ENCODE data around the gene ABCC1. TPM values are rescaled to one million over a fixed set of nuclear protein-coding genes. Genes with fewer than 3 reads are reported as not detected.

Gene ABCC1
- polyA plus RNA-seq, 3 donors: 1.4 to 23.6 (median 3.0) TPM

DNA sequence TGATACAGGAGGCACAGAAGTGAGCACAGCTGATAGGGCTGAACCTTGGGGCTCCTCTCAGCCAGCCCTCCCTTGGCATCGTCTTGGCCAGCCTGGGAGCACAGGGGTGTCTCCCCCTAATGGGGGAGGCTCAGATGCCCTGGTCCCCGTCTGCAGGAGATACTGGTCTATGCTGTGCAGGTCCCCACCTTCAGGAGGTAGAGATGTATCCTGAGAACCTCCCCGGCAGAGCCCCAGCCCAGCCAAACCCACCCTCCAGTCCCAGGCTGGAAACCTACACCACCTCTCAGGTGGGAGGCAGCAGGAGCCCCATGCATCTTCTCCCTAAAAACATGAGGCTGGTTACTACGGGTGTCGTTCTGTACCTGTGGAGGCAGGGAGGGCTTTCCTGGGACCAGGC, 235.2 kb downstream of the ABCC1 start:
- H3K4me3 Mint-ChIP-seq: no peak overlapping the region
- H3K27me3 ChIP-seq (ENCODE audit: control insufficient read depth in 2 of 2, insufficient read depth in 2 of 2, low read length in 2 of 2): no peaks in the 10 kb centered on the region
- intact Hi-C loops (cut with micrococcal nuclease): no loop called here
- no peaks in the 10 kb centered on the region for H3K4me1 ChIP-seq (ENCODE audit: control insufficient read depth in 1 of 2, insufficient read depth in 2 of 2, low read length in 2 of 2)
- H3K27ac ChIP-seq (ENCODE audit: low read depth in 1 of 2, low read length in 2 of 2): no peak overlapping the region
- WGBS (ENCODE audit: insufficient coverage): 80% methylated on average over 2 of the region's 5 CpGs
- H3K9ac ChIP-seq (ENCODE audit: insufficient read depth, low read length, poor library complexity, severe bottlenecking): no peak overlapping the region
- TF ChIP-seq, protein P1, sequence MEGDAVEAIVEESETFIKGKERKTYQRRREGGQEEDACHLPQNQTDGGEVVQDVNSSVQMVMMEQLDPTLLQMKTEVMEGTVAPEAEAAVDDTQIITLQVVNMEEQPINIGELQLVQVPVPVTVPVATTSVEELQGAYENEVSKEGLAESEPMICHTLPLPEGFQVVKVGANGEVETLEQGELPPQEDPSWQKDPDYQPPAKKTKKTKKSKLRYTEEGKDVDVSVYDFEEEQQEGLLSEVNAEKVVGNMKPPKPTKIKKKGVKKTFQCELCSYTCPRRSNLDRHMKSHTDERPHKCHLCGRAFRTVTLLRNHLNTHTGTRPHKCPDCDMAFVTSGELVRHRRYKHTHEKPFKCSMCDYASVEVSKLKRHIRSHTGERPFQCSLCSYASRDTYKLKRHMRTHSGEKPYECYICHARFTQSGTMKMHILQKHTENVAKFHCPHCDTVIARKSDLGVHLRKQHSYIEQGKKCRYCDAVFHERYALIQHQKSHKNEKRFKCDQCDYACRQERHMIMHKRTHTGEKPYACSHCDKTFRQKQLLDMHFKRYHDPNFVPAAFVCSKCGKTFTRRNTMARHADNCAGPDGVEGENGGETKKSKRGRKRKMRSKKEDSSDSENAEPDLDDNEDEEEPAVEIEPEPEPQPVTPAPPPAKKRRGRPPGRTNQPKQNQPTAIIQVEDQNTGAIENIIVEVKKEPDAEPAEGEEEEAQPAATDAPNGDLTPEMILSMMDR (IDR thresholded peaks at IDR 0.05): no peak
- peaks cover 35 to 38% of the 10 kb centered on the region in 2 donors for H3K36me3 Mint-ChIP-seq
- no peaks in the 10 kb centered on the region for H3K79me2 ChIP-seq (ENCODE audit: insufficient read depth, low read length)
- DNase-seq: no peak
- no peaks in the 10 kb centered on the region for H3K9me3 ChIP-seq (replicated peaks in 1 of 2; ENCODE audit: control insufficient read depth in 1 of 2, insufficient read depth in 1 of 2, low read length in 2 of 2)
- no peak overlapping the region for H2AFZ ChIP-seq (ENCODE audit: insufficient read depth, low read depth, low read length, poor library complexity, severe bottlenecking)
- H3K9me3 Mint-ChIP-seq: no peaks in the 10 kb centered on the region
- H4K20me1 ChIP-seq (ENCODE audit: insufficient read depth, low read length): no peaks in the 10 kb centered on the region
- H3K36me3 ChIP-seq (replicated peaks in 1 of 2; ENCODE audit: control insufficient read depth in 1 of 2, insufficient read depth in 2 of 2, low read length in 2 of 2): peaks cover 9 to 44% of the 10 kb centered on the region in 2 donors
- H3K4me1 Mint-ChIP-seq: peaks cover 5% of the 10 kb centered on the region
- H3K27me3 Mint-ChIP-seq (ENCODE audit: low read depth in 3 of 3): peaks cover 0 to 1% (median 0%) of the 10 kb centered on the region in 3 donors
- H3K27ac Mint-ChIP-seq: peak overlapping the region in 1 of 7 donors; percentile 53
- no peak overlapping the region for H3K4me2 ChIP-seq (replicated peaks; ENCODE audit: extremely low read depth, low read length, poor library complexity, severe bottlenecking)
- no peak overlapping the region for H3K4me3 ChIP-seq (replicated peaks in 1 of 3; ENCODE audit: low read depth in 2 of 3, low read length in 3 of 3)

DNA sequence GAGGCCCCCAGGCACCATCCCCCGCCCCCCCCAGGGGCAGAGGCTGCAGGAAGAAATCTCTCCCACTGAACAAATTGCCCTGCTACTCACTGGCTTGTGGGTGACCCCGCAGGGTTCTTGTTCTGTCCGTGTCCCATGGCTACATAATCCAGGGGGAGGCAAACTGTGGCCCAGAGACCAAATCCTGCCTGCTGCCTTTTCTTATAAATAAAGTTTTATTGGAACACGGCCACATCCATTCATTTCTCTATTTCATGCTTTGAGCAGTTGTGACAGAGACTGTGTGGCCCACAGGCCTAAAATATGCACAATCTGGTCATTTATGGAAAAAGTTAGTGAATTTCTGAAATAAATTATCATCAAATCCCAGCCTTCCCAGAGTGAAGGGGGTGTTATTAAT, 235.7 kb downstream of the ABCC1 start:
- TF ChIP-seq, protein P1 (IDR thresholded peaks at IDR 0.05): no peak
- H3K4me2 ChIP-seq (replicated peaks; ENCODE audit: extremely low read depth, low read length, poor library complexity, severe bottlenecking): no peak overlapping the region
- peaks cover 5% of the 10 kb centered on the region for H3K4me1 Mint-ChIP-seq
- H3K4me3 Mint-ChIP-seq: no peak overlapping the region
- H3K9ac ChIP-seq (ENCODE audit: insufficient read depth, low read length, poor library complexity, severe bottlenecking): no peak overlapping the region
- no peak overlapping the region for H2AFZ ChIP-seq (ENCODE audit: insufficient read depth, low read depth, low read length, poor library complexity, severe bottlenecking)
- H3K4me3 ChIP-seq (replicated peaks in 1 of 3; ENCODE audit: low read depth in 2 of 3, low read length in 3 of 3): no peak overlapping the region
- DNase-seq: no peak
- H3K36me3 ChIP-seq (replicated peaks in 1 of 2; ENCODE audit: control insufficient read depth in 1 of 2, insufficient read depth in 2 of 2, low read length in 2 of 2): peaks cover 13 to 49% of the 10 kb centered on the region in 2 donors
- no peaks in the 10 kb centered on the region for H4K20me1 ChIP-seq (ENCODE audit: insufficient read depth, low read length)
- no peaks in the 10 kb centered on the region for H3K27me3 ChIP-seq (ENCODE audit: control insufficient read depth in 2 of 2, insufficient read depth in 2 of 2, low read length in 2 of 2)
- H3K27ac Mint-ChIP-seq: no peak overlapping the region
- H3K79me2 ChIP-seq (ENCODE audit: insufficient read depth, low read length): no peaks in the 10 kb centered on the region
- peaks cover 0 to 2% (median 1%) of the 10 kb centered on the region in 3 donors for H3K27me3 Mint-ChIP-seq (ENCODE audit: low read depth in 3 of 3)
- no peaks in the 10 kb centered on the region for H3K9me3 Mint-ChIP-seq
- H3K9me3 ChIP-seq (replicated peaks in 1 of 2; ENCODE audit: control insufficient read depth in 1 of 2, insufficient read depth in 1 of 2, low read length in 2 of 2): no peaks in the 10 kb centered on the region
- no peak overlapping the region for H3K27ac ChIP-seq (ENCODE audit: low read depth in 1 of 2, low read length in 2 of 2)
- intact Hi-C loops (cut with micrococcal nuclease): no loop called here
- peaks cover 38 to 43% of the 10 kb centered on the region in 2 donors for H3K36me3 Mint-ChIP-seq
- H3K4me1 ChIP-seq (ENCODE audit: control insufficient read depth in 1 of 2, insufficient read depth in 2 of 2, low read length in 2 of 2): no peaks in the 10 kb centered on the region
- WGBS (ENCODE audit: insufficient coverage): 80% methylated on average over 3 of the region's 4 CpGs
